ENCODE results near the gene MTCL1. TPM values are rescaled to one million over a fixed set of nuclear protein-coding genes. Genes with fewer than 3 reads are reported as not detected.

MTCL1 gene
- total and polyA plus RNA-seq, 2 of the 8 experiments (the other 6 are each of a cell fraction or from before 2014, with no cell fraction given): 16.6 to 60.8 TPM

- TF ChIP-seq, protein P1, sequence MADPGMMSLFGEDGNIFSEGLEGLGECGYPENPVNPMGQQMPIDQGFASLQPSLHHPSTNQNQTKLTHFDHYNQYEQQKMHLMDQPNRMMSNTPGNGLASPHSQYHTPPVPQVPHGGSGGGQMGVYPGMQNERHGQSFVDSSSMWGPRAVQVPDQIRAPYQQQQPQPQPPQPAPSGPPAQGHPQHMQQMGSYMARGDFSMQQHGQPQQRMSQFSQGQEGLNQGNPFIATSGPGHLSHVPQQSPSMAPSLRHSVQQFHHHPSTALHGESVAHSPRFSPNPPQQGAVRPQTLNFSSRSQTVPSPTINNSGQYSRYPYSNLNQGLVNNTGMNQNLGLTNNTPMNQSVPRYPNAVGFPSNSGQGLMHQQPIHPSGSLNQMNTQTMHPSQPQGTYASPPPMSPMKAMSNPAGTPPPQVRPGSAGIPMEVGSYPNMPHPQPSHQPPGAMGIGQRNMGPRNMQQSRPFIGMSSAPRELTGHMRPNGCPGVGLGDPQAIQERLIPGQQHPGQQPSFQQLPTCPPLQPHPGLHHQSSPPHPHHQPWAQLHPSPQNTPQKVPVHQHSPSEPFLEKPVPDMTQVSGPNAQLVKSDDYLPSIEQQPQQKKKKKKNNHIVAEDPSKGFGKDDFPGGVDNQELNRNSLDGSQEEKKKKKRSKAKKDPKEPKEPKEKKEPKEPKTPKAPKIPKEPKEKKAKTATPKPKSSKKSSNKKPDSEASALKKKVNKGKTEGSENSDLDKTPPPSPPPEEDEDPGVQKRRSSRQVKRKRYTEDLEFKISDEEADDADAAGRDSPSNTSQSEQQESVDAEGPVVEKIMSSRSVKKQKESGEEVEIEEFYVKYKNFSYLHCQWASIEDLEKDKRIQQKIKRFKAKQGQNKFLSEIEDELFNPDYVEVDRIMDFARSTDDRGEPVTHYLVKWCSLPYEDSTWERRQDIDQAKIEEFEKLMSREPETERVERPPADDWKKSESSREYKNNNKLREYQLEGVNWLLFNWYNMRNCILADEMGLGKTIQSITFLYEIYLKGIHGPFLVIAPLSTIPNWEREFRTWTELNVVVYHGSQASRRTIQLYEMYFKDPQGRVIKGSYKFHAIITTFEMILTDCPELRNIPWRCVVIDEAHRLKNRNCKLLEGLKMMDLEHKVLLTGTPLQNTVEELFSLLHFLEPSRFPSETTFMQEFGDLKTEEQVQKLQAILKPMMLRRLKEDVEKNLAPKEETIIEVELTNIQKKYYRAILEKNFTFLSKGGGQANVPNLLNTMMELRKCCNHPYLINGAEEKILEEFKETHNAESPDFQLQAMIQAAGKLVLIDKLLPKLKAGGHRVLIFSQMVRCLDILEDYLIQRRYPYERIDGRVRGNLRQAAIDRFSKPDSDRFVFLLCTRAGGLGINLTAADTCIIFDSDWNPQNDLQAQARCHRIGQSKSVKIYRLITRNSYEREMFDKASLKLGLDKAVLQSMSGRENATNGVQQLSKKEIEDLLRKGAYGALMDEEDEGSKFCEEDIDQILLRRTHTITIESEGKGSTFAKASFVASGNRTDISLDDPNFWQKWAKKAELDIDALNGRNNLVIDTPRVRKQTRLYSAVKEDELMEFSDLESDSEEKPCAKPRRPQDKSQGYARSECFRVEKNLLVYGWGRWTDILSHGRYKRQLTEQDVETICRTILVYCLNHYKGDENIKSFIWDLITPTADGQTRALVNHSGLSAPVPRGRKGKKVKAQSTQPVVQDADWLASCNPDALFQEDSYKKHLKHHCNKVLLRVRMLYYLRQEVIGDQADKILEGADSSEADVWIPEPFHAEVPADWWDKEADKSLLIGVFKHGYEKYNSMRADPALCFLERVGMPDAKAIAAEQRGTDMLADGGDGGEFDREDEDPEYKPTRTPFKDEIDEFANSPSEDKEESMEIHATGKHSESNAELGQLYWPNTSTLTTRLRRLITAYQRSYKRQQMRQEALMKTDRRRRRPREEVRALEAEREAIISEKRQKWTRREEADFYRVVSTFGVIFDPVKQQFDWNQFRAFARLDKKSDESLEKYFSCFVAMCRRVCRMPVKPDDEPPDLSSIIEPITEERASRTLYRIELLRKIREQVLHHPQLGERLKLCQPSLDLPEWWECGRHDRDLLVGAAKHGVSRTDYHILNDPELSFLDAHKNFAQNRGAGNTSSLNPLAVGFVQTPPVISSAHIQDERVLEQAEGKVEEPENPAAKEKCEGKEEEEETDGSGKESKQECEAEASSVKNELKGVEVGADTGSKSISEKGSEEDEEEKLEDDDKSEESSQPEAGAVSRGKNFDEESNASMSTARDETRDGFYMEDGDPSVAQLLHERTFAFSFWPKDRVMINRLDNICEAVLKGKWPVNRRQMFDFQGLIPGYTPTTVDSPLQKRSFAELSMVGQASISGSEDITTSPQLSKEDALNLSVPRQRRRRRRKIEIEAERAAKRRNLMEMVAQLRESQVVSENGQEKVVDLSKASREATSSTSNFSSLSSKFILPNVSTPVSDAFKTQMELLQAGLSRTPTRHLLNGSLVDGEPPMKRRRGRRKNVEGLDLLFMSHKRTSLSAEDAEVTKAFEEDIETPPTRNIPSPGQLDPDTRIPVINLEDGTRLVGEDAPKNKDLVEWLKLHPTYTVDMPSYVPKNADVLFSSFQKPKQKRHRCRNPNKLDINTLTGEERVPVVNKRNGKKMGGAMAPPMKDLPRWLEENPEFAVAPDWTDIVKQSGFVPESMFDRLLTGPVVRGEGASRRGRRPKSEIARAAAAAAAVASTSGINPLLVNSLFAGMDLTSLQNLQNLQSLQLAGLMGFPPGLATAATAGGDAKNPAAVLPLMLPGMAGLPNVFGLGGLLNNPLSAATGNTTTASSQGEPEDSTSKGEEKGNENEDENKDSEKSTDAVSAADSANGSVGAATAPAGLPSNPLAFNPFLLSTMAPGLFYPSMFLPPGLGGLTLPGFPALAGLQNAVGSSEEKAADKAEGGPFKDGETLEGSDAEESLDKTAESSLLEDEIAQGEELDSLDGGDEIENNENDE (IDR thresholded peaks at IDR 0.05; ENCODE audit: insufficient replicate concordance, low read length): no peak
- TF ChIP-seq BCL11A (IDR thresholded peaks at IDR 0.05; ENCODE audit: low read depth in 2 of 2, low read length in 2 of 2) (no peak), RBBP5 (IDR thresholded peaks at IDR 0.05; ENCODE audit: borderline replicate concordance, low read depth, low read length) (no peak), CHD2 (IDR thresholded peaks at IDR 0.05; ENCODE audit: low read length) (no peak), CTBP2 (IDR thresholded peaks at IDR 0.05; ENCODE audit: borderline replicate concordance, insufficient read depth, insufficient read length, low read length) (no peak), PHF8 (conservative IDR thresholded peaks at IDR 0.05; ENCODE audit: low read depth, low read length) (no peak), TCF12 (IDR thresholded peaks at IDR 0.05; ENCODE audit: low read depth, low read length) (no peak), SIX5 (IDR thresholded peaks at IDR 0.05; ENCODE audit: low read depth, low read length) (no peak), MAX (IDR thresholded peaks at IDR 0.05) (no peak), TAF1 (IDR thresholded peaks at IDR 0.05; ENCODE audit: low read depth, low read length) (no peak), SP2 (IDR thresholded peaks at IDR 0.05; ENCODE audit: low read length) (no peak), GTF2F1 (IDR thresholded peaks at IDR 0.05; ENCODE audit: borderline replicate concordance, low read depth, low read length) (no peak)
Observed at GRCh38 chr18:8785261-8785660, 79.9 kb downstream of the MTCL1 start (continued).
